K562 (cell line): Measurements from ENCODE around the gene LUC7L. TPM values are rescaled to one million over a fixed set of nuclear protein-coding genes. Genes with fewer than 3 reads are reported as not detected.

Experiments used
- ATAC-seq: fragments of 200-7000 bp; cut with Tn5 transposase; 3 replicates; pipeline ENCODE4 v1.9.1; 2020; ENCODE audit warnings: moderate library complexity
- BruUV-seq: library from RNA; stranded (reverse); fragments of 400-500 nt; replicated peaks from 2 replicates; lab custom pipeline; 2021; lab: Mats Ljungman, UMichigan
- CTCF ChIA-PET: fragments of 300-600 bp; formaldehyde crosslinking; extraction: SDS; loops from one replicate; lab custom pipeline; 2021; ENCODE audit warnings: low intra/inter-chr PET ratio; lab: Yijun Ruan, JAX
- POLR2A ChIA-PET: fragments of 300-600, 350-650 bp; sonication (Branson Sonifier 250); formaldehyde crosslinking; extraction: SDS; loops from one replicate; lab custom pipeline; 2021; ENCODE audit warnings: antibody characterized with exemption, inconsistent platforms; lab: Yijun Ruan, JAX
- DNase-seq, 4 experiments: peaks; one replicate each; pipeline versions ENCODE4 v3.0.0 to v3.0.0-alpha.2; 2011 to 2018; ENCODE audit warnings: low spot score in 3 of 4, mixed read lengths in 3 of 4; ENCODE audit errors: extremely low read depth in 1 of 4
- FAIRE-seq: peaks from 2 replicates; lab custom pipeline; 2011; peaks lifted over from hg19 to GRCh38; lab: Jason Lieb, UNC
- H2AFZ ChIP-seq: 2 replicates; pipeline ENCODE4 v1.6.0; 2011; ENCODE audit warnings: low read depth, low read length, control low read depth, inconsistent platforms
- H3K27ac ChIP-seq: fragments of 200-600 bp; 3 replicates; pipeline ENCODE4 v1.8.0; 2011; ENCODE audit warnings: low read depth, mild to moderate bottlenecking, control low read depth, inconsistent platforms, low read length, moderate library complexity, mixed read lengths; ENCODE audit errors: extremely low read depth
- H3K27me3 ChIP-seq, 2 experiments: fragments of 300-600 bp in 1 of 2; 2 replicates in 1 of 2; 3 replicates in 1 of 2; pipeline versions ENCODE4 v1.6.0 to v1.8.0; 2011; ENCODE audit warnings: inconsistent platforms in 2 of 2, low read length in 2 of 2, mild to moderate bottlenecking in 1 of 2, mixed read lengths in 1 of 2, moderate library complexity in 1 of 2; ENCODE audit not compliant: control insufficient read depth in 2 of 2, insufficient read depth in 2 of 2
- H3K36me3 ChIP-seq: fragments of 300-600 bp; 3 replicates; pipeline ENCODE4 v1.8.0; 2011; ENCODE audit warnings: mild to moderate bottlenecking, low read length, inconsistent platforms; ENCODE audit not compliant: control insufficient read depth, insufficient read depth
- H3K4me1 ChIP-seq, 2 experiments: fragments of 200-600 bp in 1 of 2; replicated peaks in 1 of 2; 2 replicates in 1 of 2; 3 replicates in 1 of 2; pipeline versions ENCODE4 v1.5.1 to v1.8.0; 2011; ENCODE audit warnings: inconsistent platforms in 2 of 2, low read length in 2 of 2, mild to moderate bottlenecking in 1 of 2, mixed read lengths in 1 of 2, moderate library complexity in 1 of 2; ENCODE audit not compliant: control insufficient read depth in 2 of 2, insufficient read depth in 2 of 2
- H3K4me2 ChIP-seq: 2 replicates; pipeline ENCODE4 v1.6.1; 2011; ENCODE audit warnings: low read length, control low read depth, inconsistent platforms, mixed read lengths; ENCODE audit not compliant: insufficient read depth
- H3K4me3 ChIP-seq: fragments of 200-600 bp; sonication (generic), shearing (Covaris generic); 2 replicates; pipeline ENCODE4 v1.5.1; 2016; ENCODE audit warnings: control low read depth, inconsistent platforms
- H3K79me2 ChIP-seq: fragments of 200-600 bp; 3 replicates; pipeline ENCODE4 v1.8.0; 2011; ENCODE audit warnings: low read length, inconsistent platforms; ENCODE audit not compliant: control insufficient read depth, insufficient read depth
- H3K9ac ChIP-seq, 2 experiments: 2 replicates each; pipeline versions ENCODE4 v1.6.0 to v1.6.1; 2011; ENCODE audit warnings: low read depth in 2 of 2, low read length in 2 of 2, control low read depth in 1 of 2, inconsistent platforms in 1 of 2, mild to moderate bottlenecking in 1 of 2, mixed read lengths in 1 of 2; ENCODE audit not compliant: insufficient read depth in 1 of 2
- H3K9me1 ChIP-seq: one replicate; pipeline ENCODE4 v1.6.0; 2011; ENCODE audit warnings: inconsistent platforms, mild to moderate bottlenecking, low read length, moderate library complexity; ENCODE audit not compliant: control insufficient read depth, insufficient read depth
- H3K9me3 ChIP-seq: replicated peaks from 2 replicates; pipeline ENCODE4 v1.5.1; 2011; ENCODE audit warnings: low read depth, low read length, inconsistent platforms; ENCODE audit not compliant: control insufficient read depth, insufficient read depth
- H4K20me1 ChIP-seq: replicated peaks from 2 replicates; pipeline ENCODE4 v1.6.1; 2011; ENCODE audit warnings: low read length, inconsistent platforms, mixed read lengths; ENCODE audit not compliant: control insufficient read depth, insufficient read depth
- BRD9 ChIP-seq: fragments of 450-650 bp; IDR thresholded peaks from 2 replicates; pipeline ENCODE4 v1.6.1; 2018; ENCODE audit warnings: low read depth; ENCODE audit not compliant: partially characterized antibody
- CBX1 ChIP-seq: sonication (generic); IDR thresholded peaks from 2 replicates; pipeline ENCODE4 v1.6.1; 2016; ENCODE audit warnings: antibody characterized with exemption, low read depth, mild to moderate bottlenecking
- CC2D1A ChIP-seq: fragments of 450-650 bp; IDR thresholded peaks from 2 replicates; pipeline ENCODE4 v1.6.1; 2017; ENCODE audit warnings: mild to moderate bottlenecking
- CHD1 ChIP-seq: fragments of 200-600 bp; sonication (generic); IDR thresholded peaks from one replicate; pipeline ENCODE4 v1.6.1; 2012; ENCODE audit warnings: mild to moderate bottlenecking, moderate library complexity, low read length, inconsistent platforms
- CHD4 ChIP-seq: fragments of 200-600 bp; sonication (generic); IDR thresholded peaks from 3 replicates; pipeline ENCODE4 v1.6.1; 2012; ENCODE audit warnings: low read depth, mild to moderate bottlenecking, mixed read lengths, low read length, inconsistent platforms; ENCODE audit not compliant: insufficient read depth, insufficient replicate concordance, poor library complexity, severe bottlenecking
- EHMT2 ChIP-seq: fragments of 450-650 bp; IDR thresholded peaks from 2 replicates; pipeline ENCODE4 v1.6.1; 2018; ENCODE audit warnings: antibody characterized with exemption
- ERF ChIP-seq: fragments of 450-650 bp; formaldehyde crosslinking; IDR thresholded peaks from 2 replicates; pipeline ENCODE4 v1.4.0; 2020; ENCODE audit warnings: mild to moderate bottlenecking, mixed read lengths
- GATAD2A ChIP-seq: fragments of 450-650 bp; IDR thresholded peaks from 2 replicates; pipeline ENCODE4 v1.6.1; 2017
- HDAC1 ChIP-seq, 2 experiments: fragments of 450-650 bp; IDR thresholded peaks; 2 replicates each; pipeline ENCODE4 v1.6.1; 2016 to 2017; ENCODE audit warnings: inconsistent platforms in 1 of 2, mild to moderate bottlenecking in 1 of 2, moderate library complexity in 1 of 2
- HMBOX1 ChIP-seq: sonication (generic); IDR thresholded peaks from 2 replicates; pipeline ENCODE4 v1.6.1; 2016
- ILF3 ChIP-seq: fragments of 450-650 bp; IDR thresholded peaks from 2 replicates; pipeline ENCODE4 v1.6.1; 2018; ENCODE audit warnings: antibody characterized with exemption, mild to moderate bottlenecking, moderate library complexity, borderline replicate concordance
- NRF1 ChIP-seq, 2 experiments: fragments of 450-650 bp; IDR thresholded peaks in 1 of 2; conservative IDR thresholded peaks in 1 of 2; 2 replicates each; pipeline ENCODE4 v1.6.1; 2014; ENCODE audit warnings: mild to moderate bottlenecking in 2 of 2
- PCBP1 ChIP-seq: fragments of 200-400 bp; formaldehyde crosslinking; IDR thresholded peaks from 2 replicates; pipeline ENCODE4 v1.6.1; 2018; ENCODE audit warnings: mild to moderate bottlenecking, low read depth, low read length; ENCODE audit not compliant: poor library complexity, severe bottlenecking
- PRMT5 ChIP-seq: sonication (generic); formaldehyde crosslinking; IDR thresholded peaks from 2 replicates; pipeline ENCODE4 v1.5.0; 2020; ENCODE audit warnings: missing genetic modification reagents
- RBM25 ChIP-seq: fragments of 200-400 bp; formaldehyde crosslinking; IDR thresholded peaks from 2 replicates; pipeline ENCODE4 v1.6.1; 2018; ENCODE audit warnings: low read length, low read depth, moderate library complexity; ENCODE audit not compliant: severe bottlenecking
- U2AF2 ChIP-seq: fragments of 200-400 bp; formaldehyde crosslinking; optimal IDR thresholded peaks from 2 replicates; pipeline ENCODE3; 2017; ENCODE audit warnings: low read depth, mild to moderate bottlenecking, low read length
- WHSC1 ChIP-seq: IDR thresholded peaks from one replicate; pipeline ENCODE4 v1.6.1; 2012; ENCODE audit warnings: low read length, control low read depth, inconsistent platforms
- ZBTB11 ChIP-seq, 3 experiments: fragments of 200-800 bp in 1 of 3; fragments of 250-450 bp in 1 of 3; fragments of 450-650 bp in 1 of 3; sonication (Bioruptor Pico) in 1 of 3; sonication (Bioruptor generic) in 1 of 3; formaldehyde crosslinking in 1 of 3; IDR thresholded peaks; 2 replicates each; pipeline versions ENCODE4 v1.6.1 to v1.8.0; 2016 to 2022; ENCODE audit warnings: mild to moderate bottlenecking in 2 of 3, missing genetic modification characterization in 2 of 3, missing compliant biosample characterization in 1 of 3, moderate library complexity in 1 of 3
- ZFX ChIP-seq: sonication (generic); formaldehyde crosslinking; IDR thresholded peaks from 2 replicates; pipeline ENCODE4 v1.8.0; 2022; ENCODE audit warnings: mild to moderate bottlenecking, missing genetic modification reagents, moderate library complexity
- ZNF589 ChIP-seq: fragments of 200-800 bp; sonication (Bioruptor generic); IDR thresholded peaks from 2 replicates; pipeline ENCODE4 v1.6.1; 2016; ENCODE audit warnings: low read depth, missing genetic modification characterization, missing compliant biosample characterization
- WGBS: fragments of 100-300 bp; shearing (Covaris generic); methylation state at CpG from one replicate; pipeline ENCODE4 v1.1.6; 2016; ENCODE audit warnings: low coverage, mixed read lengths; ENCODE audit not compliant: insufficient coverage; ENCODE audit errors: missing lambda C conversion rate; 5-methylcytosine and 5-hydroxymethylcytosine counted together
- in situ Hi-C: fragments of 300-500 bp; cut with MboI; formaldehyde crosslinking; loops from 4 replicates; pipeline ENCODE4 v1.15.0; 2018; ENCODE audit warnings: inconsistent platforms, mixed read lengths
- intact Hi-C: fragments of 100-400 bp; cut with micrococcal nuclease; formaldehyde crosslinking; loops from 2 replicates; pipeline ENCODE4 v1.14.2; 2022
- polyA plus RNA-seq, 8 experiments: library from polyadenylated mRNA; depleted of rRNA in 4 of 8; stranded (reverse) in 5 of 8; unstranded in 3 of 8; fragments of >200 nt; fragmentation: Nextera tagmentation in 2 of 8; fragmentation: Illumina TruSeq in 1 of 8; extraction: Ambion mirVana in 2 of 8; extraction: Trizol in 1 of 8; gene quantifications; 2 replicates each; pipeline versions ENCODE4 v1.2.1 to v1.2.3, GENCODE V29; 2011 to 2014; ENCODE audit warnings: inconsistent platforms in 1 of 8, missing spikeins in 1 of 8
- total RNA-seq, 7 experiments: library from RNA; depleted of rRNA in 6 of 7; stranded (reverse); fragments of >200 nt in 6 of 7; fragmentation: Illumina TruSeq in 2 of 7; extraction: Trizol in 2 of 7; gene quantifications; 2 replicates each; pipeline versions ENCODE4 v1.2.1 to v1.2.3, GENCODE V29; 2011 to 2021; ENCODE audit warnings: low replicate concordance in 1 of 7

LUC7L gene
- total and polyA plus RNA-seq, 9 of the 15 experiments (the other 6 are each of a cell fraction or from before 2014, with no cell fraction given), result 1.7 to 93.3 (median 59.5) TPM

GRCh38 chr16:143047-143446 is 86.2 kb downstream of the LUC7L start:
- intact Hi-C loops, result loop anchor here (2.0 kb wide), 1 partner anchor 36 kb away; no protein-coding TSS in a partner anchor
- CTCF ChIA-PET, result no interaction called here
- H3K36me3 ChIP-seq, result no peaks in the 10 kb centered on the region
- no peak overlapping the region for H3K4me3 ChIP-seq
- peak overlapping the region; percentile 52 for H2AFZ ChIP-seq
- H3K79me2 ChIP-seq, result peaks cover 4% of the 10 kb centered on the region; the same call in 2 of the 3 replicates
- H3K4me1 ChIP-seq, result peaks cover 37 to 53% of the 10 kb centered on the region in 2 experiments
- H4K20me1 ChIP-seq, result no peaks in the 10 kb centered on the region
- no peaks in the 10 kb centered on the region for H3K9me1 ChIP-seq
- FAIRE-seq, result peak; percentile 90
- in situ Hi-C loops, result no loop called here
- POLR2A ChIA-PET, result interaction anchor here (0.5 to 1.6 kb wide), 5 partner anchors 9 to 1014 kb away, joined by 3 to 4 read pairs (median 3); no protein-coding TSS in a partner anchor
- DNase-seq, result peak; percentile 85 to 94 (median 89)
- WGBS, result 0% methylated on average over 6 of the region's 6 CpGs
- no peaks in the 10 kb centered on the region for H3K9me3 ChIP-seq
- H3K27me3 ChIP-seq, result no peaks in the 10 kb centered on the region
- H3K9ac ChIP-seq, result peak overlapping the region; percentile 56 to 86
- peak; percentile 75 for ATAC-seq
- H3K27ac ChIP-seq, result peak overlapping the region; percentile 81
- no TSS peak for BruUV-seq
- peak overlapping the region; percentile 71 for H3K4me2 ChIP-seq
- TF ChIP-seq EHMT2 (no peak), WHSC1 (no peak), CC2D1A (peak; percentile 77; the same call in 1 of the 2 replicates), PRMT5 (CRISPR knock-in tag) (no peak), NRF1 (conservative IDR thresholded peaks at IDR 0.05 in 1 of 2, IDR thresholded peaks at IDR 0.05 in 1 of 2) (0 out of 4 replicates have a peak, but pooled peaks of 1 of the 2 experiments have one; percentile 5), HDAC1 (IDR thresholded peaks at IDR 0.05) (peak; percentile 52 to 79; a peak in 3 of 4 replicates), RBM25 (no peak), ZNF589 (CRISPR knock-in tag) (peak; percentile 31; the same call in 1 of the 2 replicates), CHD1 (peak; percentile 9), ILF3 (no peak), ZBTB11 (CRISPR knock-in tag; IDR thresholded peaks at IDR 0.05) (peak in 1 of 3 experiments; percentile 74; a peak in 2 of 6 replicates), ZFX (CRISPR knock-in tag) (peak; percentile 80), HMBOX1 (no peak), GATAD2A (peak; percentile 73; the same call in 1 of the 2 replicates), BRD9 (no peak), CBX1 (no peak), PCBP1 (no peak), U2AF2 (no peak), ERF (CRISPR knock-in tag) (no peak), CHD4 (no peak)
